ENCODE data around the gene SLC37A3.

- TF ChIP-seq PATZ1 (CRISPR knock-in tag; IDR thresholded peaks at IDR 0.05; ENCODE audit: borderline replicate concordance) (no peak), ZNF70 (CRISPR knock-in tag; IDR thresholded peaks at IDR 0.05) (no peak), ZFP30 (CRISPR knock-in tag; IDR thresholded peaks at IDR 0.05) (no peak), CSDC2 (CRISPR knock-in tag; IDR thresholded peaks at IDR 0.05) (no peak), CREB5 (CRISPR knock-in tag; IDR thresholded peaks at IDR 0.05; ENCODE audit: low read depth) (no peak), BACH2 (CRISPR knock-in tag; IDR thresholded peaks at IDR 0.05; ENCODE audit: borderline replicate concordance) (no peak), TSHZ2 (CRISPR knock-in tag; IDR thresholded peaks at IDR 0.05) (no peak), OSR1 (CRISPR knock-in tag; IDR thresholded peaks at IDR 0.05) (no peak), SNAI2 (CRISPR knock-in tag; IDR thresholded peaks at IDR 0.05) (no peak), POU6F1 (CRISPR knock-in tag; IDR thresholded peaks at IDR 0.05; ENCODE audit: borderline replicate concordance, low read depth) (no peak)
Observed at GRCh38 chr7:140367528-140367927, 30.8 kb downstream of the SLC37A3 start.

All from SK-N-SH treated with all-trans-retinoic acid at 6 μM for 48 hours (cell line).